RCC 7860 (cell line): ENCODE measurements around the gene GXYLT1.
"Not testable (repeated sequence)": the region's sequence is repeated elsewhere in the genome, so short reads cannot be mapped to it uniquely, and the experiment has no call there.

Source experiments
- DNase-seq: peaks from one replicate; pipeline ENCODE4 v3.0.0-alpha.2; 2015; ENCODE audit warnings: low spot score
- FAIRE-seq: peaks from 2 replicates; lab custom pipeline; 2012; peaks lifted over from hg19 to GRCh38; lab: Jason Lieb, UNC

GXYLT1 gene

DNA sequence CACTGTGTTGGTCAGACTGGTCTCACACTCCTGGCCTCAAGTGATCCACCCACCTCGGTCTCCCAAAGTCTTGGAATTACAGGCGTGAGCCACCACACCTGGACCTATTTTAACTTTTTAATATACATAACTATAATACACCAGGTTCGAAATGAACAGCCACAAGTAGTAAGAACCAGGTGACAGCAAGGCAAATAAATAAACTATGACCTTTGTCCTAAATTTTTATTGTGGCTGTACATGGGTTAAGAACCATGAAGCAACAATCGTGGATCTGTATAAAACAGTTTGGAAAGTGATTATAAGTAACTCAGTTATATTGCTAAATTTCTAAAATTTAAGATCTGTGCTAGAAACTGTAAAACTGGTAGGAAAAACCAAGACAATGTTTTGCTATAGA, 41.5 kb downstream of the GXYLT1 start:
- FAIRE-seq (no peak), DNase-seq (no peak)

GRCh38 chr12:42102720-42103119, 42.0 kb downstream of the GXYLT1 start:
- DNase-seq (no peak), FAIRE-seq (peak; percentile 72)

DNA sequence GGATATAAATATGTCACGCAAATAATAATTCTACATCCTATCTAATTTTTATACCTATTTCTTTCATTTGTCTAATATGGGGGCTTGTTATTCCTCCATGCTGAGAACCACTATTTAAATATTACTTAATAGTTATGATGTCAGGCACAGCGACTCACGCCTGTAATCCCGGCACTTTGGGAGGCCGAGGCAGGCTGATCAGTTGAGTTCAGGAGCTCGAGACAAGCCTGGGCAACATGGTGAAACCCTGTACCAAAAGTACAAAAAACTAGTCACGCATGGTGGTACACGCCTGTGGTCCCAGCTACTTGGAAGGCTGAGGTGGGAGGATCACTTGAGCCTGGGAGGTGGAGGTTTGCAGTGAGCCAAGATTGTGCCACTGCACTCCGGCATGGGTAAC, 45.2 kb downstream of the GXYLT1 start:
- no peak for DNase-seq

GRCh38 chr12:42097971-42098370, 46.7 kb downstream of the GXYLT1 start:
- no peak for DNase-seq
- FAIRE-seq: no peak

More for the DNA sequence above, 45.2 kb downstream of the GXYLT1 start:
- FAIRE-seq: no peak

DNA sequence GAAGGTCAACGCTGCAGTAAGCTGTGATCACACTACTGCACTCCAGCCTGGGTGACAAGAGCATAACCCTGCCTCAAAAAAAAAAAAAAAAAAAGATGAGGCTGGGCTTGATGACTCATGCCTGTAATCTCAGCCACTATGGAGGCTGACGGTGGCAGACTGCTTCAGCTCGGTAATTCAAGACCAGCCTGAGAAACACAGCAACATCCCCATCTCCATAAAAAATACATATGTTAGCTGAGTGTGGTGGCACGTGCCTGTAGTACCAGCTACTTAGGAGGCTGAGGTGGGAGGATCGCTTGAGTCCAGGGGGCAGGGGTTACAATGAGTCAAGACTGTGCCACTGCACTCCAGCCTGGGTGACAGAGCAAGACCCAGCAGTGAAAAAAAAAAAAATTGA, 50.4 kb downstream of the GXYLT1 start:
- DNase-seq: peak; percentile 30
- peak; percentile 4 for FAIRE-seq

GRCh38 chr12:42091769-42092168, 52.9 kb downstream of the GXYLT1 start:
- DNase-seq (no peak), FAIRE-seq (no peak)

DNA sequence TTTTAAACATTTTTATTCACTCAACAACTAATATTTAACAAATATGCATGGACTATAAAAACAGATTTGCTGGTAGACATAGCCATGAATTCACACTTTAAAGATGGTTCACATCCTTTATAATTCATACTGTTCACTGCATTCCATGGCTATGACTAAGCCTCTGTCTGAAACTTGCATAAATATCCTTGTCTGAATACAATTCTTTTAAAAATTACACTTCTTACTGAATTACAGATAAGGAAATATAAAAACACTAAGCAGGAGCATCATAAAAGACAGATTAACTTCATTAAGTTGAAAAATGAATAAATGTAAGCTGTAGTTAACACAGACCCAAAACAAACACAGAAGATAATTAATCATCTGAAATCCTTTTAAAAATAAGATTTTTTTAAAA, 53.8 kb downstream of the GXYLT1 start:
- DNase-seq: peak; percentile 18
- peak; percentile 81 for FAIRE-seq

GRCh38 chr12:42086031-42086430, 58.6 kb downstream of the GXYLT1 start:
- FAIRE-seq: no peak
- DNase-seq: no peak

- no peak for DNase-seq
- no peak for FAIRE-seq
Observed at GRCh38 chr12:42085594-42085993, 59.1 kb downstream of the GXYLT1 start.

DNA sequence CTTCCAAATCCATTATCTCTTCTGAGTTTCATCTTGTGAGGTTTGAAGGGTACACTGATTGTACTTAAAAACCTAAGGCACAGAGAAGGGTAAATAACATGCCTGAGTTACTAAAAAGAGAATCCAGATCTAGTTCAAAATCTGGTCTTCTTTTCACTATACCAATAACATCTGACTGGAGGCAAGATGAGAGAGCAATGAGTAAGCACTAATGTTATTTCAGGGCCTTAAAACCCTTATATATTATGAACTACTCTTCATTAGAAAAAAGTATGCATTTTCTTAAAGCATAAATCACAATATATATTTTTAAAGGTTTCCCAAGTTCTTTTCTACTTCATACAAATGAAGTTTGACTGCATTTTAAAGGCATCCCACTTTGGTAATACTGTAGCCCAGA, 60.2 kb downstream of the GXYLT1 start:
- no peak for FAIRE-seq

DNA sequence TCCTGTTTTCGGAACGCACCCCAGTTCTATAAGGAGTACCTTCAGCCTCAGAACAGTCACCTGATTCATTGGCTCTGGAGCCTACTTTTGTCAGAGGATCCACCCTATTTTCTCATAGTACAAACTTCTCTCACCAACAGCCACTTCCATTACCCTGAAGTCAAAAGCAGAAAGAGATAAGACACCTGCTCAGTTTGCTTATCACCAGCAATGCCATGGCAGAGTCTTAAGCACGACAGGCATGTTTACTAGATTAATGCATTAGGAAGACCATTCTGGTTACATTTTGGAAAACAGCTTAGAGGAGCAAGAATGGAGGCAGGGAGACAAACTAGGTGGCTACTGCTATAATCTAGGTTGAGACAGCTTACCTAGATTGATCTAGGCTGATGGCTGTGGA, 67.7 kb downstream of the GXYLT1 start:
- FAIRE-seq (no peak), DNase-seq (no peak)

More for the DNA sequence above, 60.2 kb downstream of the GXYLT1 start:
- DNase-seq: no peak

DNA sequence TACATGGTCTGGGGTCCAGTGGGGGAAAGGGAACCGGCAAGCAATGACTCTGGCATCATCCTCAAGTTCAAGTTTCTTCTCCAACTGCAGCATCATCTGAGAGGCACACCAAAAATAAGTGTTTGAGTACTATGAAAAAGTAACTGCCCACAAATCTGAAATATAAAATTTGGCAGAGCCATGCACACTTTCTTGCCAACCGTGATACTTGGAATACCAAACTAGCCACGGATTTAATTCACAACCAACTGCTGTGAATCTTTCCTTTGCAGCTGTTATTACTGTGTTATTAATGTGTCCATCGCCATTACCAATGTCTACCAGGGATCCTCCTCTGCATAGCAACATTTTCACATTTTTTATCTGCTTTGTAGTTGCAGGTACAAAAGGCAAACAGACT, 74.6 kb downstream of the GXYLT1 start:
- FAIRE-seq (no peak), DNase-seq (no peak)

GRCh38 chr12:42059127-42059526, 85.5 kb downstream of the GXYLT1 start:
- DNase-seq (no peak), FAIRE-seq (no peak)

DNA sequence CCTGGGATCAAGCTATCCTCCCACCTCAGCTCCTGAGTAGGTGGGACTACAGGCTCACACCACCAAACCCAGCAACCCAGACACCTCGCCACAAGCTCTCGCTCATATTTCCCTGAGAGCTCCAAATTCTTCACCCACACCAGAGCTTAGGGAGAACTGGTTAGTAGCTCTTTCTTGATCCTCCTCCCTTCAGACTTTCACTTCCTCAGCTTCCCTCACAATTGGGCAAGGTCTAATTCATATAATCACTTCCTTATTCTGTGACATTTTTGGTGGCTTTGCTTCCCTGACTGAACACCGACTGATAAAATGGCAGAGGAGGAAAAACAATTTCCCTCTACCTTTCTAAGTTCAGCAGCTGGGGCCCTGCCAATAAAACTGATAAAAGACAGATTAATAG, 88.5 kb downstream of the GXYLT1 start:
- FAIRE-seq: no peak
- DNase-seq: no peak

GRCh38 chr12:42053456-42053855, 91.2 kb downstream of the GXYLT1 start:
- no peak for FAIRE-seq

DNA sequence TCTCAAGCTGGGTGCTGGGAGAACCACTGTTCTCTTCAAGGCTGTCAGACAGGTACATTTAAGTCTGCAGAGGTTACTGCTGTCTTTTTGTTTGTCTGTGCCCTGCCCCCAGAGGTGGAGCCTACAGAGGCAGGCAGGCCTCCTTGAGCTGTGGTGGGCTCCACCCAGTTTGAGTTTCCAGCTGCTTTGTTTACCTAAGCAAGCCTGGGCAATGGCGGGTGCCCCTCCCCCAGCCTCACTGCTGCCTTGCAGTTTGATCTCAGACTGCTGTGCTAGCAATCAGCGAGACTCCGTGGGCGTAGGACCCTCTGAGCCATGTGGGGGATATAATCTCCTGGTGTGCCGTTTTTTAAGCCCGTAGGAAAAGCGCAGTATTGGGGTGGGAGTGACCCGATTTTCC, 95.7 kb downstream of the GXYLT1 start:
- not testable (repeated sequence) for DNase-seq, FAIRE-seq

More at GRCh38 chr12:42053456-42053855, 91.2 kb downstream of the GXYLT1 start:
- no peak for DNase-seq

DNA sequence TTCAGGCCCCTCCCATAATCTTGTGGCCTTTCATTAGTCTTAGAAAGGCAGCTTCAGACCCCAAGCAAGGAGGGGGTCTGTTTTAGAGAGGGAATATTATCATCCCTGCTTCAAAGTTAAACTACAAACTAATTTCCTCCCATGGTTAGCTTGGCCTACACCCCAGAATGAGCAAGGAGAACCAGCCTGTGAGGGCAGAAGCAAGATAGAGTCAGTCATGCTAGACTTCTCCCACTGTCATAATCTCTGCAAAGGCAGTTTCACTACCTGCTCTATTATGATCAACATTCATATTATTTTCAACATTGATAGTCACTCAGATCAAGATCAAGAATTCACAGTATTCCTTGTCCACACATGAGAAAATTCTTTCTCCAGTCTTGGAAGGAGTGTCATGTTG, 105.1 kb downstream of the GXYLT1 start:
- FAIRE-seq: no peak

GRCh38 chr12:42039176-42039575, 105.5 kb downstream of the GXYLT1 start:
- DNase-seq (no peak), FAIRE-seq (no peak)

More for the DNA sequence above, 105.1 kb downstream of the GXYLT1 start:
- no peak for DNase-seq

DNA sequence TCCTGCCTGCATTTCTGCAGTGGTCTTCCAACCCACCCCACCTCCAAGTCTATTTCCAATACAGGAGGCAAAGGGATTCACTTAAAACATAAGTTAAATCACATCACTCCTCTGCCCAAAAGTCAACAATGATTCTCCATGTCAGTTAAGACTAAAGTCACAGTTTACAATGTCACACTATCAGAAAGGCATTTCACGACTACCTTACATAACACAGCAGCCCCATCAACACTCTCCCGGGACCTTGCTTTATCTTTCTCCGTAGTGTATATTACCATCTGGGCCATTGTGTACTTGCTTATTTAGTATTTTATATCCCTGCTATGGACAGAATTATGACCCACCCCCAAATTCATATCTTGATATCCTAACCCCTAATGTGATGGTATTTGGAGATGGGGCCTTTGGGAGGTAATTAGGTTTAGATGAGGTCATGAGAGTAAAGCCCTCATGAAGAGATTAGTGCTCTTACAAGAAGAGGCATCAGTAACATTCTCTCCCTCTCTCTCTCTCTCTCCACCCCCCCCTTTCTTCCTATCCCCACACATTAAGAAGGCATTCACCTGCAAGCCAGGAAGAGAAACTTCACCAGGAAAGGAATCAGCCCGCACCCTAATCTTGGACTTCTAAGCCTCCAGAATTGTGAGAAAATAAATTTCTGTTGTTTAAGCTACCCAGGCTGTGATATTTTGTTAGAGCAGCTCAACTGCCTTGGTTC, 112.7 kb downstream of the GXYLT1 start:
- FAIRE-seq (no peak), DNase-seq (no peak)
